ENCODE measurements around the gene E2F7.

E2F7 gene

DNA sequence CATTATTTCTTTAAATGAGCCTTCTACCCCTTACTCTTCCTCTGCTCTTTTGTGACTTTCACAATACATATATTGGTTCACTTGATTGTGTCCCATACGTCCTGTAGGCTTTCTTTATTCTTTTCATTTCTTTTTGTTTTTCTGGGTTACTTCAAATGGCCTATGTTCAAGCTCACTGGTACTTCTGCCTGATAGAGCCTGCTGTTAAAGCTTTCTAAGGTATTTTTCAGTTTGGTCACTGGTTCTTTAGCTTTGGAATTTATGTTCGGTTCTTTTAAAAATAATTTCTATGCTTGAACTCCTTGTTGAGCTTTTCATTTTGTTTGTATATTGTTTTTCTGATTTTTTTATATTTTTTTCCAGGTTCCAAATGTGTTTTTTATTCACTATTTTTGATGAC, 81.9 kb downstream of the E2F7 start:
- no peak for DNase-seq (ENCODE audit: low read depth)
- TF ChIP-seq CTCF (conservative IDR thresholded peaks at IDR 0.05; ENCODE audit: low read depth, low read length), result no peak
- no peak overlapping the region for H3K4me3 ChIP-seq (ENCODE audit: low read length)

DNA sequence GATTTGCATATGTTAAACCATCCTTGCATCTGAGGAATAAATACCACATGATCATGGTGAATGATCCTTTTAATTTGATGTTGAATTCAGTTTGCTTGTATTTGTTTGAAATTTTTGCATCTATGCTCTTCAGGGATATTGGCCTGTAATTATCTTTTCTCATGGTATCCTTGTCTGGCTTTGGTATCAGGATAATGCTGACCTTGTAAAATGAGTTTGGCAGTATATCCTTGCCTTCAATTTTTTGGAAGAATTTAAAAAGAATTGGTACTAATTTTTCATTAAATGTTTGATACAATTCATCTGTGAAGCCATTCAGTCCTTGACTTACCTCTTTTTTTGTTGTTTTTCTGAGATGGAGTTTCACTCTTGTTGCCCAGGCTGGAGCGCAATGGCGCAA, 85.2 kb downstream of the E2F7 start:
- no peak for DNase-seq (ENCODE audit: low read depth)
- TF ChIP-seq CTCF (conservative IDR thresholded peaks at IDR 0.05; ENCODE audit: low read depth, low read length), result no peak
- H3K4me3 ChIP-seq (ENCODE audit: low read length), result no peak overlapping the region

DNA sequence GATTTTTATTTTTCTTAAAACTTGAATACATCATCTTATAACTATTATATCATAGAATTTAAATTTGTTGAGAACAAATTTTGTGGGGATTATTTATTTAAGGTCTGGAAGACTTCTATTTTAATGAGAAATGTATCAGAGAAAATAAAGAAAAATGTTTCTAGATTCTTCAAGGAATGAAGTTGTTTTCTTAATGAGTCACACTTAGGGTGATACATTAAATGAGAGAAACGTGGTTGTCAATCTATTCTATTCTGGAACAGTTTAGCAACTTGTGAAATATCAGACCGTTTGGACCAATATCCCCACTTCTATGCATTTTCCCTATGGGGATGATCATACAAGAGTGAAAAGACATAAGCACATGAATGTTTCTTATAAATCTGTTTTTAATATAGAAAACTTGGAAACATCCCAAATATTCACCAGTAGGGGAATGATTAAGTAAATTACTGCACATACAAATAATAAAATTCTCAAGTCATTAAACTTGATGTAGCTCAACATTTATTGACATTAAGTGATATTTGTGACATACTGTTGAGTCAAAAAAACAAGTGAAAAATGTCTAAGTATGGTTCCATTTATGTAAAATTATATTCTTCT, 88.5 kb downstream of the E2F7 start:
- no peak overlapping the region for H3K4me3 ChIP-seq (ENCODE audit: low read length)
- TF ChIP-seq CTCF (conservative IDR thresholded peaks at IDR 0.05; ENCODE audit: low read depth, low read length), result no peak
- DNase-seq (ENCODE audit: low read depth), result no peak
